ENCODE measurements around the gene KBTBD12.

DNA sequence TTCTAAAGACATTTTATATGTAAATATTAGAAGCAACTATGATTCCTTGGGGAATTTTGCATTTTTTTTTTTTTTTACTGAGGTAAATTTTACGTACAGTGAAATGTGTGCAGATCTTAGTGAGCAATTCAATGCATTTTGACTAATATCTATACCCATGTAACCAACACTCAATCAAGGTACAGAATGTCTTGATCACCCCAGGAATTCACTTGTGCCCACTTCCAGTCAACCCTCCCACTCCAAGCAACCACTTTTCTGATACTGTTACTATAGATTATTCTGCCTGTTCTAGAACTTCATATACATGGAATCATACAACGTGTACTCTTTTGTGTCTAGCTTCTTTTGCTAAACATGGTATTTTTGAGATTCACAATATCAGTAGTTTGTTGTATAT is 47.6 kb upstream of the KBTBD12 start:
- TF ChIP-seq, protein P1, sequence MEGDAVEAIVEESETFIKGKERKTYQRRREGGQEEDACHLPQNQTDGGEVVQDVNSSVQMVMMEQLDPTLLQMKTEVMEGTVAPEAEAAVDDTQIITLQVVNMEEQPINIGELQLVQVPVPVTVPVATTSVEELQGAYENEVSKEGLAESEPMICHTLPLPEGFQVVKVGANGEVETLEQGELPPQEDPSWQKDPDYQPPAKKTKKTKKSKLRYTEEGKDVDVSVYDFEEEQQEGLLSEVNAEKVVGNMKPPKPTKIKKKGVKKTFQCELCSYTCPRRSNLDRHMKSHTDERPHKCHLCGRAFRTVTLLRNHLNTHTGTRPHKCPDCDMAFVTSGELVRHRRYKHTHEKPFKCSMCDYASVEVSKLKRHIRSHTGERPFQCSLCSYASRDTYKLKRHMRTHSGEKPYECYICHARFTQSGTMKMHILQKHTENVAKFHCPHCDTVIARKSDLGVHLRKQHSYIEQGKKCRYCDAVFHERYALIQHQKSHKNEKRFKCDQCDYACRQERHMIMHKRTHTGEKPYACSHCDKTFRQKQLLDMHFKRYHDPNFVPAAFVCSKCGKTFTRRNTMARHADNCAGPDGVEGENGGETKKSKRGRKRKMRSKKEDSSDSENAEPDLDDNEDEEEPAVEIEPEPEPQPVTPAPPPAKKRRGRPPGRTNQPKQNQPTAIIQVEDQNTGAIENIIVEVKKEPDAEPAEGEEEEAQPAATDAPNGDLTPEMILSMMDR (IDR thresholded peaks at IDR 0.05; ENCODE audit: low read length) = no peak
- TF ChIP-seq EZH2 (optimal IDR thresholded peaks at IDR 0.05; ENCODE audit: low read depth, low read length) = no peak
- TF ChIP-seq EZH2phosphoT487 (IDR thresholded peaks at IDR 0.05; ENCODE audit: low read length) = no peak
